ENCODE results near the gene PHF3. TPM values are rescaled to one million over a fixed set of nuclear protein-coding genes. Genes with fewer than 3 reads are reported as not detected.

The PHF3 gene
- total RNA-seq, 1 donor from 2014 or later: 27.9 TPM

DNA sequence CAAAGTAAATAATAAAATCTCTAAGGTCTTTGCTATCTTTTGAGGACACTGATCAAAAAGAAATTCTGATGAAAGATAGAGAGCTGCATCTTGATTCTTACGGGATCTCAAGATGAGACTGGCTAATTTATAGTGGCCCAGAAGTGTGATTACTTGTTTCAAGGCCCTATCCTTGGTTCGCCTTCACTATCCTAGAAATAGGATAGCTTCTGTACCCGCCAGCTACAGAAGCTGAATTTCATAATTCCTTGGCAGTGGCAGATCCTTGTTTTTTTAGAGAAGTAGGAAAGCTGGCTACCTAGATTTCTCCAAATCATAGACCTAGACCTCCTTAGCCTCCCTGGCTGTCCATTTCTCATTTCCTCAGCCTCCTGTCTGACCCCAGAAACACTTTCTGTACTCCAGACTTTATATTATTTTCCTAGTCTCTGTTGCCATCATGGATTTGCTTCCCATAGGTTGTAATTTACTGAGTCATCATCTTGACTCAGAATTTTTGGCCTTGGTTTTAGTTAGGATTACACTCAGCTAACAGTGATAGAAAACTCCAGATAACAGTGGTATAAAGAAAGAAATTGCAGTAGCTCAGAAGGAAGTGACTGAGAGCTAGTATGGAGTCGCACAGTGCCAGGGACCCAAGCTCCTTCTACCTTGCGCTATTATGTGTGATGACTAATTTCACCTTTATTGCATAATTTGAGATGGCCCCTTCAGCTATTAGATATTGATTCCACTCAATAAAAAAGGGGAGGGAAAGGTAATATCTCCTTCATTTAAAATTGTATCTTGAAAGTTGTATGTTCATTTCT, 27.7 kb downstream of the PHF3 start:
- TF ChIP-seq, protein P1, sequence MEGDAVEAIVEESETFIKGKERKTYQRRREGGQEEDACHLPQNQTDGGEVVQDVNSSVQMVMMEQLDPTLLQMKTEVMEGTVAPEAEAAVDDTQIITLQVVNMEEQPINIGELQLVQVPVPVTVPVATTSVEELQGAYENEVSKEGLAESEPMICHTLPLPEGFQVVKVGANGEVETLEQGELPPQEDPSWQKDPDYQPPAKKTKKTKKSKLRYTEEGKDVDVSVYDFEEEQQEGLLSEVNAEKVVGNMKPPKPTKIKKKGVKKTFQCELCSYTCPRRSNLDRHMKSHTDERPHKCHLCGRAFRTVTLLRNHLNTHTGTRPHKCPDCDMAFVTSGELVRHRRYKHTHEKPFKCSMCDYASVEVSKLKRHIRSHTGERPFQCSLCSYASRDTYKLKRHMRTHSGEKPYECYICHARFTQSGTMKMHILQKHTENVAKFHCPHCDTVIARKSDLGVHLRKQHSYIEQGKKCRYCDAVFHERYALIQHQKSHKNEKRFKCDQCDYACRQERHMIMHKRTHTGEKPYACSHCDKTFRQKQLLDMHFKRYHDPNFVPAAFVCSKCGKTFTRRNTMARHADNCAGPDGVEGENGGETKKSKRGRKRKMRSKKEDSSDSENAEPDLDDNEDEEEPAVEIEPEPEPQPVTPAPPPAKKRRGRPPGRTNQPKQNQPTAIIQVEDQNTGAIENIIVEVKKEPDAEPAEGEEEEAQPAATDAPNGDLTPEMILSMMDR (conservative IDR thresholded peaks at IDR 0.05; ENCODE audit: low read depth, low read length): no peak
- no peak overlapping the region for H3K4me3 ChIP-seq (ENCODE audit: low read depth, low read length)
- DNase-seq (ENCODE audit: low read depth): no peak

DNA sequence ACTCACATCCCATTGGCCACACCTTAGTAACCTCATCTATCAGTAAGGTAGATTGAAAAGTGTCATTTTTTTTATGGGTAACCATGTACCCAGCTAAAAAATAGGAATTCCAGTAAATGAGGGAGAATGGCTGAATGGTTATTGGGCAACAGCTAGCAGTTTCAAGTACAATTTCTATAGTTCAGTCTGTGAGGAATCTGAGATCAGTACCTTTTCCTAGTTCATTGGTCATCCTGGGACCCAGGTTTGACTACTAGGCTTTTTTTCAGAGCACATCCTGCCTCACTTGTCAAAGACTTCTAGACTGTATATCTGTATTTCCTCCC, 28.3 kb downstream of the PHF3 start:
- no peak overlapping the region for H3K4me3 ChIP-seq (ENCODE audit: low read depth, low read length)
- no peak for DNase-seq (ENCODE audit: low read depth)
- TF ChIP-seq, protein P1 (conservative IDR thresholded peaks at IDR 0.05; ENCODE audit: low read depth, low read length): no peak

DNA sequence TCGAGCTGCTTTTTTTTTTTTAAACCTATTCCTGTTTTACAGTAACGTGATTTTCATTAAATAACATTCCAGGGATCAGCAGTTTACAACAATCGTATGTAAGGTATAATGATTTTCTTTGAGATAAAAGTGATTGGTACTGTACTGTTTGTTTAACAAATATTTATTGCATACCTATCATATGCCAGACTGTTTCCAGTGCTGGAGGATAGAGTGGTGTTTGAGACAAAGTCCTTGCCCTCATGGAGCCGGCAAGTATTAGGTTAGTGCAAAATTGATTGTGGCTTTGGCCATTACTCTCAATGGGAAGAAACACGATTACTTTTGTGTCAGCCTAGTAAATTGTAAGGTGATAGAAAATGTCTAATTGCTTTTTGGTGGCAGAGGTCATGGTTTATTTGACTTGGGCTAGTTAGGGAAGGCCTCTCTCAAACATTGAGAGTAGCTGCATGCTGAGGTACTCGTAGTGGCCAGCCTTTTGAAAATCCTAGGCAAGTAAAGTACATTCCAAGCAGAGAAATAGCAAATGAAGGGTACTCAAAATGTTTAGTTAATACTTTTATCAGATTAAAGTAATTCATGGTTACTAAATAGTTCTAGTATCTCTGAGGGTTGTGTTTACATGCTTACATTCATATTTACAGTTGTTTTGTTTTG, 35.6 kb downstream of the PHF3 start:
- no peak for DNase-seq (ENCODE audit: low read depth)
- no peak overlapping the region for H3K4me3 ChIP-seq (ENCODE audit: low read depth, low read length)
- TF ChIP-seq, protein P1 (conservative IDR thresholded peaks at IDR 0.05; ENCODE audit: low read depth, low read length): no peak

DNA sequence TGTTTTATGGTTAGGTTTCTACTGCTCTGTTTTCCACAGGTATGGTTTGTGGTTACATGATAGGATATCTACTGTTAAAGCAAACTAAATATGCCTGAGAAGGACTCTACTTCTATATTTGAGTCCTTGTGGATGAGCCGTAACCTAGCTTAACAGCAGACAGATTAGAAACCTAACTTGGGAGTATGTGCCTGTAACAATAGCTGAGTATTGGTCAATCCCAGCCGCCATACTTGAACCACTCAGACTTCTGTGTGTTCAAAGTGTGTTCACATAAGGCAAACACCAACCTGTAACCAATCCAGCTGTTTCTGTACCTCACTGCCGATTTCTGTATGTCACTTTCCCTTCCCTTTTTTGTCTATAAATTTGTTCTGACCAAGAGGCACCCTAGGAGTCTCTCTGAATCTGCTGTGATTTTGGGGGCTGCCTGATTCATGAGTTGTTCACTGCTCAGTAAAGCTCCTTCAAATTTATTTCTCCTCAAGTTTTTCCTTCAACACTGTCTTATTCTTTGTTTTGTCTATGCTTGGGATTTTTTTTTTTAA, 37.1 kb downstream of the PHF3 start:
- TF ChIP-seq, protein P1 (conservative IDR thresholded peaks at IDR 0.05; ENCODE audit: low read depth, low read length): no peak
- H3K4me3 ChIP-seq (ENCODE audit: low read depth, low read length): no peak overlapping the region
- no peak for DNase-seq (ENCODE audit: low read depth)

DNA sequence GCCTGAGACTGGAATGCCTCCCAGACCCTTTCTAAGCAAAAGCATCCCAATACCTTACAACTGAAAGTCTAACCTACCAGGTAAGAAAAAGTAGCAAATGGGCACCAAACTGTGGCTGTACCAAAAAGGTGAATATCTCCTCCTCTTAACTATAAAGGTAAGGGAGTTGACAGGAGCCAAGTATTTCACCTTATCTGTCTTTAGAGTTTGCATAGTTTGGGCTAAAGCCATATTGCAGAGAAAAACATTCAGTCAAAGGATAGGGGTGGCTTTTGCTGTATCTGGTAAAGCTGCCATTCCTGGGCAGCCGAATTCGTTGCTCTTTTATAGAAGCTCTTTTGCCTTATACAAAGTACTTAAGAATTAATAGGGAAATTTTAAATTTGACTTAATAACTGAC, 38.1 kb downstream of the PHF3 start:
- no peak for DNase-seq (ENCODE audit: low read depth)
- TF ChIP-seq, protein P1 (conservative IDR thresholded peaks at IDR 0.05; ENCODE audit: low read depth, low read length): no peak
- no peak overlapping the region for H3K4me3 ChIP-seq (ENCODE audit: low read depth, low read length)

DNA sequence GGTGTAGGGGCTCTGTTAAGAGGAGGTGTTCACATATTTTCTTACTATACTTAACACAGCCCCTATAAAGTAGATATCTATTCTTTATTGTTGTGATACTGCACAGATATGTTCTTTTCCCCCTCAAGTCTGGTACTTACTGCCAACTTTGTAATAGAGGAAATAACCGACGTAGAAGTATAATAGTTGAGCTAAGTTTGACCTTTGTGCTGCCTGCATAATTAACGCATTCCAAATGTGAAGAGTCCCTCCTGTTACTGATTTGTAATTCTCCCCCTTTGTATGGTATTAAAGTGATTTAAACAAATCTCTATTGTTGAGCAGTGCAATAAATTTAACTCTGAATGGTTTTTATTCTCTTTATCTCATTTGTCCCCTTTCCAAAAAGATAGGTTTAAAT, 39.0 kb downstream of the PHF3 start:
- TF ChIP-seq, protein P1 (conservative IDR thresholded peaks at IDR 0.05; ENCODE audit: low read depth, low read length): no peak
- no peak overlapping the region for H3K4me3 ChIP-seq (ENCODE audit: low read depth, low read length)

More for the DNA sequence above, 39.0 kb downstream of the PHF3 start:
- no peak for DNase-seq (ENCODE audit: low read depth)
